OCI-LY7 (cell line): ENCODE results near the gene FOLR1.

Source experiments
- EZH2phosphoT487 ChIP-seq: fragments of 200-600 bp; sonication (generic); IDR thresholded peaks from 2 replicates; pipeline ENCODE4 v1.6.1; 2018; ENCODE audit warnings: low read depth, borderline replicate concordance, mild to moderate bottlenecking, mixed run types, antibody characterized with exemption, low read length, moderate library complexity, mixed read lengths
- TF ChIP-seq, protein P1 (sequence below): fragments of 200-600 bp; sonication (generic); conservative IDR thresholded peaks from 2 replicates; pipeline ENCODE4 v1.5.1; 2014; ENCODE audit warnings: mild to moderate bottlenecking, antibody characterized with exemption, low read length, moderate library complexity, mixed read lengths

DNA sequence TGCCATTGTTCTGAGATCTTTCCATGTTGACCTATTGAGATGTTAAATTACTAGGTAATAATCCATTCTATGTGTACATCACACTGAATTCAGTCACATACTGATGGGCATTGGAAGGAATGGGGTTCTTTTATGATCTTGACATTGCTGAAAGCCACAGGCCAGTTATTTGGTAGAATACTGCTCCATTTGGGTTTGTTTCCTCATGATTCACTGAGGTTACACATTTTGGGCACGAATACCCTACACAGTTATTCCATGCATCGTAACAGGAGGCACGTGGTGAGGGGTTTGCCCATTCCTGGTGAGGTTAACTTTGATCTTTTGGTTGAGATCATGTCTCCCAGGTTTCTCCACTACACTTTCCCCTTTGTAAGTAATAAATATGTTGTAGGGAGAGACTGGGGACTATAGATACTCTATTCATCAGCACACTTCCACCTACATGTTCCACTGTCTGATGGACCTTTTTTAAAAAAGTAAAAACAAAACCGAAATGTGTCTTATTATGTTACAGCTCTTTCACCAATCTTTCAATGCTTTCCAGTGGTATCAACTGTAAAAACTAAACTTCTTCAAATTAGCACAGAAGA lies 12.0 kb upstream of the FOLR1 start:
- TF ChIP-seq EZH2phosphoT487 = no peak
- TF ChIP-seq, protein P1, sequence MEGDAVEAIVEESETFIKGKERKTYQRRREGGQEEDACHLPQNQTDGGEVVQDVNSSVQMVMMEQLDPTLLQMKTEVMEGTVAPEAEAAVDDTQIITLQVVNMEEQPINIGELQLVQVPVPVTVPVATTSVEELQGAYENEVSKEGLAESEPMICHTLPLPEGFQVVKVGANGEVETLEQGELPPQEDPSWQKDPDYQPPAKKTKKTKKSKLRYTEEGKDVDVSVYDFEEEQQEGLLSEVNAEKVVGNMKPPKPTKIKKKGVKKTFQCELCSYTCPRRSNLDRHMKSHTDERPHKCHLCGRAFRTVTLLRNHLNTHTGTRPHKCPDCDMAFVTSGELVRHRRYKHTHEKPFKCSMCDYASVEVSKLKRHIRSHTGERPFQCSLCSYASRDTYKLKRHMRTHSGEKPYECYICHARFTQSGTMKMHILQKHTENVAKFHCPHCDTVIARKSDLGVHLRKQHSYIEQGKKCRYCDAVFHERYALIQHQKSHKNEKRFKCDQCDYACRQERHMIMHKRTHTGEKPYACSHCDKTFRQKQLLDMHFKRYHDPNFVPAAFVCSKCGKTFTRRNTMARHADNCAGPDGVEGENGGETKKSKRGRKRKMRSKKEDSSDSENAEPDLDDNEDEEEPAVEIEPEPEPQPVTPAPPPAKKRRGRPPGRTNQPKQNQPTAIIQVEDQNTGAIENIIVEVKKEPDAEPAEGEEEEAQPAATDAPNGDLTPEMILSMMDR = no peak
